DND-41 (cell line): ENCODE results near the gene PHACTR1.

ENCODE experiments used
- ATAC-seq: fragments of 200-7000 bp; cut with Tn5 transposase; 3 replicates; pipeline ENCODE4 v1.9.1; 2021; ENCODE audit warnings: low read depth; ENCODE audit not compliant: insufficient read depth
- DNase-seq: peaks from one replicate; pipeline ENCODE4 v3.0.0-alpha.2; 2020
- H2AFZ ChIP-seq: 2 replicates; pipeline ENCODE4 v1.6.0; 2012; ENCODE audit warnings: low read depth, low read length
- H3K27ac ChIP-seq: 2 replicates; pipeline ENCODE4 v1.5.1; 2012; ENCODE audit warnings: low read length, inconsistent platforms
- H3K27me3 ChIP-seq: fragments of 200-600 bp; sonication (generic); 2 replicates; pipeline ENCODE4 v1.6.0; 2012; ENCODE audit warnings: low read length, mild to moderate bottlenecking, inconsistent platforms; ENCODE audit not compliant: insufficient read depth, poor library complexity
- H3K36me3 ChIP-seq: 2 replicates; pipeline ENCODE4 v1.5.1; 2012; ENCODE audit warnings: low read length, inconsistent platforms; ENCODE audit not compliant: insufficient read depth
- H3K4me1 ChIP-seq: 2 replicates; pipeline ENCODE4 v1.5.1; 2012; ENCODE audit warnings: mild to moderate bottlenecking, low read length; ENCODE audit not compliant: insufficient read depth
- H3K4me2 ChIP-seq: 2 replicates; pipeline ENCODE4 v1.6.0; 2012; ENCODE audit warnings: mild to moderate bottlenecking, moderate library complexity, low read length, inconsistent platforms; ENCODE audit not compliant: insufficient read depth
- H3K4me3 ChIP-seq, 2 experiments: fragments of 200-600 bp in 1 of 2; shearing (Covaris generic) in 1 of 2; 2 replicates each; pipeline ENCODE4 v1.5.1; 2012 to 2016; ENCODE audit warnings: inconsistent platforms in 2 of 2, low read length in 2 of 2, mild to moderate bottlenecking in 2 of 2, low read depth in 1 of 2, moderate library complexity in 1 of 2
- H3K79me2 ChIP-seq: 2 replicates; pipeline ENCODE4 v1.6.0; 2012; ENCODE audit warnings: low read length, inconsistent platforms; ENCODE audit not compliant: insufficient read depth
- H3K9ac ChIP-seq: 2 replicates; pipeline ENCODE4 v1.6.0; 2012; ENCODE audit warnings: low read depth, mild to moderate bottlenecking, inconsistent platforms, low read length, moderate library complexity
- H3K9me3 ChIP-seq: 2 replicates; pipeline ENCODE4 v1.5.1; 2012; ENCODE audit warnings: low read length, moderate library complexity, mild to moderate bottlenecking, inconsistent platforms; ENCODE audit not compliant: insufficient read depth, severe bottlenecking
- H4K20me1 ChIP-seq: 2 replicates; pipeline ENCODE4 v1.6.0; 2012; ENCODE audit warnings: low read length; ENCODE audit not compliant: insufficient read depth
- CTCF ChIP-seq: IDR thresholded peaks from 2 replicates; pipeline ENCODE4 v1.5.1; 2012; ENCODE audit warnings: borderline replicate concordance, low read length, moderate library complexity, mild to moderate bottlenecking; ENCODE audit not compliant: poor library complexity, severe bottlenecking; ENCODE audit errors: extremely low read depth
- EZH2 ChIP-seq: IDR thresholded peaks from 3 replicates; pipeline ENCODE4 v1.6.1; 2012; ENCODE audit warnings: borderline replicate concordance, low read depth, mild to moderate bottlenecking, moderate library complexity, low read length, inconsistent platforms; ENCODE audit not compliant: severe bottlenecking

The PHACTR1 gene

GRCh38 chr6:12892151-12892550 lies 175.6 kb downstream of the PHACTR1 start:
- ATAC-seq (no peak), DNase-seq (no peak)
- Histone ChIP-seq H3K9me3 (peaks cover 3% of the 10 kb centered on the region), H3K4me3 (no peak overlapping the region), H3K9ac (no peak overlapping the region), H2AFZ (no peak overlapping the region), H3K27me3 (no peaks in the 10 kb centered on the region), H3K36me3 (no peaks in the 10 kb centered on the region), H4K20me1 (no peaks in the 10 kb centered on the region), H3K27ac (no peak overlapping the region), H3K79me2 (no peaks in the 10 kb centered on the region), H3K4me1 (no peaks in the 10 kb centered on the region), H3K4me2 (no peak overlapping the region)
- TF ChIP-seq EZH2 (no peak), CTCF (no peak)

GRCh38 chr6:12893036-12893435 lies 176.5 kb downstream of the PHACTR1 start:
- H3K4me1 ChIP-seq: no peaks in the 10 kb centered on the region
- no peak overlapping the region for H3K4me2 ChIP-seq
- H3K9me3 ChIP-seq: peaks cover 3% of the 10 kb centered on the region
- H3K9ac ChIP-seq: no peak overlapping the region
- no peaks in the 10 kb centered on the region for H3K36me3 ChIP-seq
- H3K27me3 ChIP-seq: no peaks in the 10 kb centered on the region
- no peak overlapping the region for H3K4me3 ChIP-seq
- no peak for TF ChIP-seq EZH2
- no peak for TF ChIP-seq CTCF
- no peak overlapping the region for H3K27ac ChIP-seq
- DNase-seq: no peak
- H3K79me2 ChIP-seq: no peaks in the 10 kb centered on the region
- ATAC-seq: no peak
- H4K20me1 ChIP-seq: no peaks in the 10 kb centered on the region
- no peak overlapping the region for H2AFZ ChIP-seq

GRCh38 chr6:12895721-12896120 lies 179.2 kb downstream of the PHACTR1 start:
- Histone ChIP-seq H3K36me3 (no peaks in the 10 kb centered on the region), H3K4me3 (no peak overlapping the region), H3K27ac (no peak overlapping the region), H3K9me3 (peaks cover 3% of the 10 kb centered on the region), H3K4me2 (no peak overlapping the region), H3K4me1 (no peaks in the 10 kb centered on the region), H2AFZ (no peak overlapping the region), H3K9ac (no peak overlapping the region), H3K79me2 (no peaks in the 10 kb centered on the region), H4K20me1 (no peaks in the 10 kb centered on the region), H3K27me3 (peaks cover 4% of the 10 kb centered on the region)
- ATAC-seq (no peak), DNase-seq (no peak)
- TF ChIP-seq EZH2 (no peak), CTCF (no peak)

GRCh38 chr6:12896208-12896733 lies 179.7 kb downstream of the PHACTR1 start:
- Histone ChIP-seq H3K27ac (no peak overlapping the region), H3K79me2 (no peaks in the 10 kb centered on the region), H3K9me3 (peaks cover 3% of the 10 kb centered on the region), H3K4me2 (no peak overlapping the region), H3K36me3 (no peaks in the 10 kb centered on the region), H3K4me1 (no peaks in the 10 kb centered on the region), H2AFZ (no peak overlapping the region), H4K20me1 (no peaks in the 10 kb centered on the region), H3K4me3 (no peak overlapping the region), H3K9ac (no peak overlapping the region), H3K27me3 (peaks cover 4% of the 10 kb centered on the region)
- ATAC-seq: no peak
- no peak for DNase-seq
- TF ChIP-seq CTCF: no peak
- TF ChIP-seq EZH2: no peak
